ENCODE data around the gene TBL1XR1.
"Not testable (repeated sequence)": the region's sequence is repeated elsewhere in the genome, so short reads cannot be mapped to it uniquely, and the experiment has no call there.

The TBL1XR1 gene

GRCh38 chr3:177026505-177027277 is 170.6 kb downstream of the TBL1XR1 start:
- DNase-seq (ENCODE audit: insufficient read length, low spot score) (no peak), FAIRE-seq (no peak)
- TF ChIP-seq, protein P1, sequence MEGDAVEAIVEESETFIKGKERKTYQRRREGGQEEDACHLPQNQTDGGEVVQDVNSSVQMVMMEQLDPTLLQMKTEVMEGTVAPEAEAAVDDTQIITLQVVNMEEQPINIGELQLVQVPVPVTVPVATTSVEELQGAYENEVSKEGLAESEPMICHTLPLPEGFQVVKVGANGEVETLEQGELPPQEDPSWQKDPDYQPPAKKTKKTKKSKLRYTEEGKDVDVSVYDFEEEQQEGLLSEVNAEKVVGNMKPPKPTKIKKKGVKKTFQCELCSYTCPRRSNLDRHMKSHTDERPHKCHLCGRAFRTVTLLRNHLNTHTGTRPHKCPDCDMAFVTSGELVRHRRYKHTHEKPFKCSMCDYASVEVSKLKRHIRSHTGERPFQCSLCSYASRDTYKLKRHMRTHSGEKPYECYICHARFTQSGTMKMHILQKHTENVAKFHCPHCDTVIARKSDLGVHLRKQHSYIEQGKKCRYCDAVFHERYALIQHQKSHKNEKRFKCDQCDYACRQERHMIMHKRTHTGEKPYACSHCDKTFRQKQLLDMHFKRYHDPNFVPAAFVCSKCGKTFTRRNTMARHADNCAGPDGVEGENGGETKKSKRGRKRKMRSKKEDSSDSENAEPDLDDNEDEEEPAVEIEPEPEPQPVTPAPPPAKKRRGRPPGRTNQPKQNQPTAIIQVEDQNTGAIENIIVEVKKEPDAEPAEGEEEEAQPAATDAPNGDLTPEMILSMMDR (IDR thresholded peaks at IDR 0.05; ENCODE audit: insufficient read depth, missing control alignments), result no peak

DNA sequence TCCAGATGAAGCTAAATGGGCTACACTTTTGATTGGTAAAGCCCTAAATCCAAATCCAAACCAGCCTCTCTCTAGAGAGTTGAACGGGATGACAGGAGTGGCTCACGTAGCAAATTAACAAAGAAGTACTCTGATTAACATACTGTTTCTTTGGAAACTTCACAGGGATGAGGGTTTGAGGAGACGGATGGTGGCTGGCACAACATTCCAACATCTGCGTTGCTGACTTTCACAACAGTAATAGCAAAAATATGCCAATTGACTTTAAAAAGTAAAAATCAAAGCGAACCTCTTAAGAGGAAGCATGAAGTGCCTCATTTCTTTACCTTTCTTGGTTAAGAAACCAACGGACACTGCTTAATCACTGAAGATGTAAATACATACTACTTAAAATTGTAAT is 181.4 kb downstream of the TBL1XR1 start:
- FAIRE-seq, result no peak
- TF ChIP-seq, protein P1 (IDR thresholded peaks at IDR 0.05; ENCODE audit: insufficient read depth, missing control alignments), result no peak
- DNase-seq (ENCODE audit: insufficient read length, low spot score), result no peak

DNA sequence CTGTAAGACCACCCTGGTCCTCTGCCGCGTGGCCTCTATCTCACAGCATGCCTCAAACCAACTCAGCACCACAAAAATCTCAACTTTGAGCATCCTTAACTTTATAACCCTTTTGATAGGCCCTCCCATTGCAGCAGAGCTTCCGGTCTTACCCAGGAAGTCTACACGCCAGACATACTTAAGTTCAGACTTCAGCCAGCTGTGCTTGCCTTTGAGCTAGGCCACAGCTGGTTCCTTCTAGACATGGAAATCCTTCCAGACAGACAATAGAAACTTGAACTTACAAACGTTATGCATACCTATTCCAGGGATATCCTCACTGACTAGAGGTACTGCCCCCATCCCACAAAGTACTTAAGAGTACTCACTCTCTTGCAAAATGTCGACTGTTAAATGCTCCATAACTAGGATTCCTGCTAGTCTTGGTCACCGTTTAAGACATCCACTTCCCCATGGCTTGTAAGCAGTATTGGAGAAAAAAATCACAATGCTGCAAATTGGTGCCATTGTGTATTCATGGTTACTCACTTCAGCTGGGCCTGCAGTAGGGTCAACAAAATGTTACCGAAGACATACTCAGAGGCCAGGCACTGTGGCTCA is 183.5 kb downstream of the TBL1XR1 start:
- FAIRE-seq (no peak), DNase-seq (ENCODE audit: insufficient read length, low spot score) (no peak)
- TF ChIP-seq, protein P1 (IDR thresholded peaks at IDR 0.05; ENCODE audit: insufficient read depth, missing control alignments), result no peak

DNA sequence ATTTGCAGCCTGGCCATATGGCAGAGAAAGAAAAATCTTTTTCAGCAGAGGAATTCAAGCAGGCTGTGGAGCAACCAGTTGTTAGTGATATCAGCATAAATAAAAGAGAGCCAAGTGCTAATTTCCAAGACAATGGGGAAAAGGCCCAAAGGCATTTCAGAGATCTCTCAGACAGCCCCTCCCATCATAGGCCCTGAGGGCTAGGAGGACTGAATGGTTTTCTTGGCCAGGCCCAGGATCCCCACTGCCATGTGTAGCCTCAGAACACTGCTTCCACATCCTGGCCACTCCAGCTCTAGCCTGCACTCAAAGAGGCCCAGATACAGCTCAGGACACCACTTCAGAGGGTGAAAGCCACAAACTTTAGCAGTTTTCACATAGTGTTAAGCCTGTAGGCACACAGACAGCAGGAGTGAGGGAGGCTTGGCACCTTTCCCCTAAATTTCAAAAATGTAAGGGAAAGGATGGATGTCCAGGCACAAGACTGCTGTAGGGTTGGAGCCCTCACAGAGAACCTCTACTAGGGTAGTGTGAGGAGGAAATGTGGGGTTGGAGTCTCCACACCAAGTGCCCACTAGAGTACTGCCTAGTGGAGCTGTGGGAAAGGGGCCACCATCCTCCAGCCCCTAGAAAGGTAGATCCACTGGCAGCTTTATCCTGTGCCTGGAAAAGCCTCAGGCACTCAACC is 191.4 kb downstream of the TBL1XR1 start:
- TF ChIP-seq, protein P1 (IDR thresholded peaks at IDR 0.05; ENCODE audit: insufficient read depth, missing control alignments), result no peak
- DNase-seq (ENCODE audit: insufficient read length, low spot score), result no peak
- FAIRE-seq, result no peak

DNA sequence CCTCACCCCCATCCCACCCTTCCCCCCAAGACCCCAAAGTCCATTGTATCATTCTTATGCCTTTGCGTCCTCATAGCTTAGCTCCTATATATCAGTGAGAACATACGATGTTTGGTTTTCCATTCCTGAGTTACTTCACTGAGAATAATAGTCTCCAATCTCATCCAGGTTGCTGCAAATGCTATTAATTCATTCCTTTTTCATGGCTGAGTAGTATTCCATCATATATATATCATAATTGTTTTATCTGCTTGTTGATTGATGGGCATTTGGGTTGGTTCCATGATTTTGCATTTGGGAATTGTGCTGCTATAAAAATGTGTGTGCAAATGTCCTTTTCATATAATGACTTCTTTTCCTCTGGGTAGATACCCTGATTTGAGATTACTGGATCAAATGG is 197.1 kb downstream of the TBL1XR1 start:
- not testable (repeated sequence) for FAIRE-seq; DNase-seq (ENCODE audit: insufficient read length, low spot score)

DNA sequence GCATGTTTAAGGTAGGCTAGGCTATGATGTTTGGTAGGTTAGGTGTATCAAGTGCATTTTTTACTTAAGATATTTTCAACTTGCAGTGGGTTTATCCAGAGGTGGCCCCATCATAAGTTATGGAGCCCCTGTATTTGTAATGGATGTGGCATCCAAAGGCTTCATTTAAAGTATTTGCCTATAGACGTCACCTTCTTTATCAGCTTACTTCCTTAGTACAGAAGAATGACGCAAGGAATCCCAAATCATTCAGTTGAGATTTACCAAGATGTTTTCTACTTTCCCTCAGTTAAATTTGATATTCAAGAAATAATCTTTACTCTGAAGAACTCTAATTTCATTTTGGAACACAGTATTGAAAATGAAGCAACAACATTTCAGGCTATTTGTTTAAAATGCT is 201.3 kb downstream of the TBL1XR1 start:
- FAIRE-seq, result peak; percentile 53
- TF ChIP-seq, protein P1 (IDR thresholded peaks at IDR 0.05; ENCODE audit: insufficient read depth, missing control alignments), result no peak
- no peak for DNase-seq (ENCODE audit: insufficient read length, low spot score)

GRCh38 chr3:176994891-176995781 is 202.1 kb downstream of the TBL1XR1 start:
- TF ChIP-seq, protein P1 (IDR thresholded peaks at IDR 0.05; ENCODE audit: insufficient read depth, missing control alignments), result no peak
- no peak for DNase-seq (ENCODE audit: insufficient read length, low spot score)
- FAIRE-seq, result peak; percentile 38
